HG02571 (cell line): Measurements from ENCODE around the gene P2RX7.

Source experiments
- ATAC-seq: cut with Tn5 transposase; IDR thresholded peaks from one replicate; pipeline ENCODE4 v1.9.1; 2021; ENCODE audit warnings: mild to moderate bottlenecking, moderate library complexity; ENCODE audit not compliant: unreplicated experiment

The P2RX7 gene

GRCh38 chr12:121132601-121133481, at the start of gene P2RX7:
TSS of gene P2RX7 (plus strand) at chr12:121132876. CDS start at chr12:121132971, 95 bp downstream.
- ATAC-seq, result no peak

DNA sequence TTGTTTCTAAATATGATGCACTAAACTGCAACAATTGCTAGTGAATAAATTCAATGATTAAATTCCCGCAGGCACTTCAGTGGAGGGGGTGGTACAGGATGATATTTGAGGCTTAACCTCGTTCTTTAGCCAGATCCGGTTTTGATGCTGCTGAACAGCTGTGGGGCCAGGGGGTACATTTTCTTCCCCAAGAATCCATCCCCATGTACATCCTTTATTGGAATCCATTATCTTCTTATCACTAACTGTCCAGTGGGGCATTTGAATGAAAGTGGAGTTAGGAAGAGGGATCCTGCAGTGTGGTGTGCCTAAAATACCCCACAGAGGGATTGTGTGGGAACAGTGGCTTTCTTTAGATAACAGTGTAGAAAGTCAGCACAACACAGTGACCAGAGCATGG, 48.4 kb upstream of the P2RX7 start:
- no peak for ATAC-seq

- ATAC-seq, result no peak
Observed at GRCh38 chr12:121085069-121085468, 47.6 kb upstream of the P2RX7 start.

- no peak for ATAC-seq
Observed at GRCh38 chr12:121085506-121086353, 46.9 kb upstream of the P2RX7 start.

- no peak for ATAC-seq
Observed at GRCh38 chr12:121086781-121087295, 45.8 kb upstream of the P2RX7 start.

DNA sequence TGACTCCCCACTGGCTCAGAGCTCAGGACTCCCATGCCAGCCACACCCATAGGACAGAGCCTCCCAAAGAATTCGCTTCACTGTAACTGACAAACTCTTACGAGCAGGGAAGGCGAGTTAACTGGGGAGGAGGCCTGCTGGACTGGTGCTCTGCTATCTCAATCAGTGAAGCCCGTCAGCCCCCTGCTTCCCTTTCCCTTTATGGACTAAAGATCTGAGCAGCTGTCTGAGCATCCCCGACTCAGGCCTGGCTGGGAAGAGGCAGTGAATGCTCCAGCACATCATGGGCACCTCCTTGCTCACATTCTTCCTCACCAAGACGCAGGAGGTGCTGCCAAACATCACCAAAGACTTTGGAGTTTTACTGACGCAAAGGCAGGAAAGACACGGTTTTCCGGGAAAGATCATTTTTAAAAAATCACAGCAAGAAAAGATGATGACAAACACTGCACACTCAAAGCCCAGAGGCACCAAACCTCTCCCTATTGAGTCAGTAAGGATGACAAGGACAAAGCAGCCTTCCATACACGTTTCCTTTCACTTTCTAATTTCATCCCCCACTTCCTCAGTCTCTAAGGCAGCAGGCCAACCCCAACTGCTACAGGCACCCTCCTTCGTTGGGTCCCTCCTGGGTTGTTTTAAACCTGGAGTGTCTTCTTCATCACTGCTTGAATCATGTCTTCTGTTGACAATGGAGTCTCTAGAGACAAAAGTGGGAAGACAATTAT, 45.0 kb upstream of the P2RX7 start:
- ATAC-seq, result no peak

DNA sequence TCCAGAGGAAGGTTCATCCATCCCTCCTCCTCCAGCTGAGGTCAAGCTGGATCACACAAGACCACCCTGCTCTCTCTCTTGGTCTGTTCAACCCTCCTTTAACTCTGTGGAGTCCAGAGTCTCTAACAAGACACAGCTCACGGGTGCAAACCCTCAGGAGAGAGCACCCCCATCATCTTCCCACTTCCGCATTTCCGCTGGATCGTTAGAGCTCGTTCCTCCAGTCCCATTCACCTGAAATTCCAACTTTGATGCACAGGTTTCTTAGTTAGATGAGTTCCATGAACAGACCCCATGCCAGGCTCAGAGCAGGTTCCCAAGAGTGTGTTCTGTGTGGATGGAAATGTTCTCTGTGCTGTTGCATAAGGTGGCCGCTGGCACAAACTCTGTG, 44.5 kb upstream of the P2RX7 start:
- ATAC-seq, result no peak

GRCh38 chr12:121089031-121089812, 43.5 kb upstream of the P2RX7 start:
- no peak for ATAC-seq

- ATAC-seq, result no peak
Observed at GRCh38 chr12:121089813-121090430, 42.8 kb upstream of the P2RX7 start.

DNA sequence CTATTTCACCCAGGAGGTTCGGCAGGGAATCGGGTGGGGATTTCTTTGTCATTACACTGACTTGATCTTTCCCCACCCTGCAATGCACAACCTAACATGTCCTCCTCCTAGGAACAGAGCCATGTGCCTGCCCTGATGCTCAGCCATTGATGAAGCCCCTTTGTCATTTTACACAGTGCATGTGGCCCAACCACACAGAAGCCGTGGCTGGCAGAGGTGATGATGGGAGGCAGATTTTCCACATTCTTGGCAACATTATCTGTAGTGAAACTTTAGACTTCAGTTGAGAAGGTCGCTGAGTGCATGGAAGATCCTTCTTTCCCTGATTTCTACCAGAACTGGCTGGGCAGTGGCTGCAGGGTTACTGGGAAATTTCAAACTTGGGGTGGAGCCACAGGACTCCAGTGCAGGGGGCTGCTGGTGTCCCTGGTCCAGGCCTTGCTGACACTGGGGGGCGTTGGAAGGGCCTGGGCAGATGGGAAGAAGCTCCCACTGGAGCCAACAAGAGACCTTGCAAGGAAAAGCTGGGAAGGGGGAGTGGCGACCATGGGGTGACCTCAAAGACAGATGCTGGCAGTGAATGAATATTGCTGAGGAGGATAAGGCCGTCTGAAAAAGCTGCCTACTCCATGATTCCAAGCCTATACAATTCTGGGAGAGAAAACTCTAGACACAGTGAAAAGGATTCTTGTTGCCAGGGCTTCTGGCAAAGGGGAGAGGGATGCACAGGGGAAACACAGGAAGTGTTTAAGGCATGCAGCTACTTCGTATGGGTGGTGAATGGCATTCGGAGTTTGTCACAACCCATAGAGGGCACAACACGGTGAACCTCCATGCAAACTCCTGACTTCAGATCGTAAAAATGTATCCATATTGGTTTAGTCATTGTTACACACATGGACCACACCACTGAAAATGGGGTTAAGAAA, 41.8 kb upstream of the P2RX7 start:
- ATAC-seq, result no peak

- ATAC-seq, result no peak
Observed at GRCh38 chr12:121092034-121092433, 40.6 kb upstream of the P2RX7 start.

DNA sequence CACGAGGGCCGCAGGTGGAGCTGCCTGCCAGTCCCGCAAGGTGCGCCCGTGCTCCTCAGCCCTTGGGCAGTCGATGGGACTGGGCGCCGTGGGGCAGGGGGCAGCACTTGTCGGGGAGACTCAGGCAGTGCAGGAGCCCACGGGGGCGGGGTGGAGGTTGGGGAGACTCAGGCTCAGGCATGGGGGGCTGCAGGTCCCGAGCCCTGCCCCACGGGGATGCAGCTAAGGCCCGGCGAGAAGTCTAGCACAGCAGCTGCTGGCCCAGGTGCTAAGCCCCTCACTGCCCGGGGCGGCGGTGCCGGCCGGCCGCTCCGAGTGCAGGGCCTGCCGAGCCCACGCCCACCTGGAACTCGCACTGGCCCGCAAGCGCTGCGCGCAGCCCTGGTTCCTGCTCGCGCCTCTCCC, 39.2 kb upstream of the P2RX7 start:
- ATAC-seq, result no peak

DNA sequence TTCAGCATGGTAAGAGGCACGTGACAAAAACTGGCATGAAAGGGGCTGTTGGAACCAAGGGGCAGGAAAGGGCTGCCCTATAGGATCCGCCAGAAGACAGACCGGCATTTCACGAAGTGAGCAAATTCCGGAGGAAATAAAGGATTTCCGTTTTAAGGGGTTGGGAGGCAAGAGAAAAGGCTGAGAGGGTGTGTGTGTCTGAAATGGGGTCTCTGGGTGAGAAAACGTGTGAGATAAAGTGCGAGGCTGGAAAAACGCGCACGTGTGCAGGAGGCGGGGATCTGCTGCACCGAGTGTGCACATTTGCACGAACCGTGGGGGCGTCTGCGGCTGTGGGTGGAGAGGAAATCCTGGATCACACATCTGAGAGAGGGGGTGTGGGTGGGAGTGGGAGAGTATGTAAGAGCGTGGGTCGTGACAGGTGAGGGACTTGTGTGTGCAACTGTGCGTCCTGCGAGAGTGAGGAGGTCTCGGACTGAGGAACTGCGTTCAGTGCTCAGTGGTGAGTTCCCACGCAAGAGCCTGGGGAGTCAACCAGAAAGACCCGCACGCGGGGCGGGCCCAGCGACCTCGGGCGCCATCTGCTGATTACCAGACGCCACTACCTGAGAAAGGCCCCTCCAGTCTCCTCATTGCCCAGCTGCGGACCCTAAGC, 37.0 kb upstream of the P2RX7 start:
- no peak for ATAC-seq

GRCh38 chr12:121096199-121096798, 36.4 kb upstream of the P2RX7 start:
- no peak for ATAC-seq

GRCh38 chr12:121099779-121100178, 32.9 kb upstream of the P2RX7 start:
- ATAC-seq, result no peak

DNA sequence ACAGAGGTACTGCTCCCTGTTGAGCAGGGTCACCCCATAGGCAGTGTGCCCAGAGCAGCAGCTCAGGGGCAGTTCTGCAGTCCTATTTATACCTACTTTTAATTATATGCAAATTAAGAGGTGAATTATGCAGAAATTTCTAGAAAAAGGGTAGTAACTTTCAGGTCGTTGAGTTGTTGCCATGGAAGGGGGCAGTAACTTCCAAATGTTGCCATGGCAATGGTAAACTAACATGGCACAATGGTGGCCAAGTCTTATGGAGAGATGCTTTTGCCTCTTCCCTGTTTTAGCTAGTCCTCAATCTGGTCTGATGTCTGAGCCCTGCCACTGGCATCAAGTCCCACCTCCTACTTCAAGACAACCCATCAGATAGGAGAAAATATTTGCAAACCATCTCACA, 30.4 kb upstream of the P2RX7 start:
- ATAC-seq, result no peak

GRCh38 chr12:121107681-121108080, 25.0 kb upstream of the P2RX7 start:
- ATAC-seq, result no peak

GRCh38 chr12:121108492-121108891, 24.2 kb upstream of the P2RX7 start:
- no peak for ATAC-seq
